ENCODE measurements around the gene APOL2. TPM values are rescaled to one million over a fixed set of nuclear protein-coding genes. Genes with fewer than 3 reads are reported as not detected.
A peak's percentile ranks its signal among the peaks of the same experiment; 100 is the strongest.
"Not testable (repeated sequence)": the region's sequence is repeated elsewhere in the genome, so short reads cannot be mapped to it uniquely, and the experiment has no call there.

APOL2 gene
- total RNA-seq, 2 donors from 2014 or later: 64.5 to 69.5 TPM

DNA sequence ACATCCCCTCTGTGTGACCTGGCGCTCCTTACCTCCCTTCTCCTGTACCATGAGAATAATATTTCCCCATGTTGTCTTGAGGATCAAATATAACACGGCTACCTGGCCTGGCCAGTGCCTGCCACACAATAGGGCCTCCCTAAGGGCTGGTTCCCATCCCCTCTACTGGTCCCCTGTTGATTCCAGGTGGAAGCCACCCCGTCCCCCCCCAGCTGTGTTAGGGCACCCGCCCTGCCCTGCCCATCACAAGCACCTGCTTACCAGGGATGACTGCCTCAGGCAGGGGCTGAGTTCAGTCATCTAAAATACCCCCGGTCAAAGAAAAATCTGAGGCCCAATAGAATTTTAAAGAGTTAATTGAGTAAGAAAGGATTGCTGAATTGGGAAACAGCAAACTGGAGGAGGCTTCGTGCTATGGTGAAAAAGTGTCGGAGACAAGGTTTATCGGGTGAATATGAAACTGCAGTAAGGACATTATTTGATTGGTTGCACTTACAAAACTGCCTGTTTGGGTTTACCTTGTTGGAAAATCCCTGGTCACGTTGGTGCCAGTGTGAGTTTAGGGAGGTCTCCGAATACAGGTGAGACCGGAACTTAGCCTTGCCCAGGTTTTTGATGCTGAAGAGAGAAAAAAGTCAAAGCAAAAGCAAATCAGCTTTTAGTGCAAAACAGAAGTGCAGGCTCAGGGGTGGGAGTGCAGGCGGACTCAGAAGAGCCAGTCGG, 18.8 kb upstream of the APOL2 start:
- H3K9me3 Mint-ChIP-seq: no peaks in the 10 kb centered on the region
- peak overlapping the region; percentile 78 for H3K27ac Mint-ChIP-seq
- ATAC-seq (replicated peaks in 1 of 2) (peak in 1 of 2 donors; percentile 5), DNase-seq (no peak)
- H3K4me1 Mint-ChIP-seq (ENCODE audit: low read depth): peaks cover 59% of the 10 kb centered on the region
- peaks cover 8 to 14% of the 10 kb centered on the region in 2 donors for H3K36me3 Mint-ChIP-seq (ENCODE audit: insufficient read depth in 2 of 2)
- no peaks in the 10 kb centered on the region for H3K27me3 Mint-ChIP-seq (ENCODE audit: low read depth)
- peak overlapping the region; percentile 72 to 79 for H3K4me3 Mint-ChIP-seq

DNA sequence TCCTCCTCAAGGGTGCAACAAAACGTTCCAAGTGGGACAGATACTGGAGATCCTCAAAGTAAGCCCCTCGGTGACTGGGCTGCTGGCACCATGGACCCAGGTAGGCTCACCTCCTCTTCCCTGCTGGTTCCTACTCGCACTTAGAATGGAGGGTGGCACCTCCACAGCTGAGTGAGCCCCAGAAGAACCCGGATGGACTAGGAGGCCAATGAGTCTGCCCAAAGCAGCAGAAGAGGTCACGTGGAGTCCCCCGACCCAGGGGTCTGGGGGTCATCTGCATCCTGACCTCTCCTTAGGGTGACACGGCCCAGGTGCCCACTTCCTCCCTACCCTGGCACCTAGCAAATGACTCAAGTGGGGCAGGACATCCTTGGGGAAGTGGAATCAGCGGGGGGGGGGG, 18.0 kb upstream of the APOL2 start:
- ATAC-seq (replicated peaks in 1 of 2) (no peak), DNase-seq (no peak)
- H3K9me3 Mint-ChIP-seq: no peaks in the 10 kb centered on the region
- H3K36me3 Mint-ChIP-seq (ENCODE audit: insufficient read depth in 2 of 2): peaks cover 10 to 14% of the 10 kb centered on the region in 2 donors
- H3K27ac Mint-ChIP-seq: no peak overlapping the region
- no peak overlapping the region for H3K4me3 Mint-ChIP-seq
- H3K4me1 Mint-ChIP-seq (ENCODE audit: low read depth): peaks cover 67% of the 10 kb centered on the region
- H3K27me3 Mint-ChIP-seq (ENCODE audit: low read depth): no peaks in the 10 kb centered on the region

DNA sequence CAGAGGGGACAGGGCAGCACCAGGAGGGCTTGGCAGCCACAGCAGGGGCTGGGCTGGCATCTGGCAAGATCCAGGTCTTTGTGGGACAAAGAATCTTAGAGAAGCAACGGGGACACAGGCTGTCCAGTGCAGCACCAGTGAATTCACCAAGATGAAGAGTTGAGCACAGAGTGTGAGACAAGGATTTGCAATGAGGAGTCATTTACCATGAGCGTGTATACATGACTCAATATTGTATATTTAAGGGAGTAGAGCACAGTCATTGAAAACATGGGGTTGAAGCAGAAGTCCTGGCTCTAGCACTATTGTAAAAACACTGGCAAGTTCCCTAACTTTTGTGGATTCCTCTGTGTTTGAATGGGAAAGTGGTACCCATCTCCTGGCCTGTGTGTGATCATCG, 17.2 kb upstream of the APOL2 start:
- H3K9me3 Mint-ChIP-seq: no peaks in the 10 kb centered on the region
- DNase-seq (no peak), ATAC-seq (replicated peaks in 1 of 2) (peak; percentile 21 to 52)
- peak overlapping the region; percentile 95 for H3K27ac Mint-ChIP-seq
- H3K27me3 Mint-ChIP-seq (ENCODE audit: low read depth): no peaks in the 10 kb centered on the region
- peaks cover 76% of the 10 kb centered on the region for H3K4me1 Mint-ChIP-seq (ENCODE audit: low read depth)
- peaks cover 10 to 11% of the 10 kb centered on the region in 2 donors for H3K36me3 Mint-ChIP-seq (ENCODE audit: insufficient read depth in 2 of 2)
- peak overlapping the region; percentile 1 to 82 for H3K4me3 Mint-ChIP-seq

DNA sequence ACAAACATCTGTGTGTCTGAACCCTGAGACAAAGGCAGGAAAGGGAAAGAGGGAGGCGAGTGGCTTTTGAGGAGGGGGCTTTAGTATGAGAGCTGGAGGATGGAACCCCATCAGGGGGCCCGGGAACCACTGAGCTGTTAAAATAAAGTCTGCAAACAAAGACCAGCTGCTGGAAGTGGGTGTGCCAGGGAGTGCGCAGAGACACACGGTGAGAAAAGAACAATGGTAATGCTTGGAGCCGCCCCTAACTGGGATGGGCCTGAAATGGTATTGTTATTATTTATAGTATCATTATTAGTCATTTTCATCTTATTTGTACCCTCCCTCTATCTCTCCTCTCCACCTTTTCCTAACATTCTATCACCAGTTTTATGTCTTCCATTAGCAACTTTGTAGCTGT, 16.2 kb upstream of the APOL2 start:
- not testable (repeated sequence) for H3K27me3 Mint-ChIP-seq (ENCODE audit: low read depth); DNase-seq; H3K36me3 Mint-ChIP-seq (ENCODE audit: insufficient read depth in 2 of 2); H3K9me3 Mint-ChIP-seq; ATAC-seq (replicated peaks in 1 of 2)
- H3K4me1 Mint-ChIP-seq (ENCODE audit: low read depth): peaks cover 84% of the 10 kb centered on the region
- peak overlapping the region; percentile 95 for H3K27ac Mint-ChIP-seq
- peak overlapping the region; percentile 93 to 96 for H3K4me3 Mint-ChIP-seq

DNA sequence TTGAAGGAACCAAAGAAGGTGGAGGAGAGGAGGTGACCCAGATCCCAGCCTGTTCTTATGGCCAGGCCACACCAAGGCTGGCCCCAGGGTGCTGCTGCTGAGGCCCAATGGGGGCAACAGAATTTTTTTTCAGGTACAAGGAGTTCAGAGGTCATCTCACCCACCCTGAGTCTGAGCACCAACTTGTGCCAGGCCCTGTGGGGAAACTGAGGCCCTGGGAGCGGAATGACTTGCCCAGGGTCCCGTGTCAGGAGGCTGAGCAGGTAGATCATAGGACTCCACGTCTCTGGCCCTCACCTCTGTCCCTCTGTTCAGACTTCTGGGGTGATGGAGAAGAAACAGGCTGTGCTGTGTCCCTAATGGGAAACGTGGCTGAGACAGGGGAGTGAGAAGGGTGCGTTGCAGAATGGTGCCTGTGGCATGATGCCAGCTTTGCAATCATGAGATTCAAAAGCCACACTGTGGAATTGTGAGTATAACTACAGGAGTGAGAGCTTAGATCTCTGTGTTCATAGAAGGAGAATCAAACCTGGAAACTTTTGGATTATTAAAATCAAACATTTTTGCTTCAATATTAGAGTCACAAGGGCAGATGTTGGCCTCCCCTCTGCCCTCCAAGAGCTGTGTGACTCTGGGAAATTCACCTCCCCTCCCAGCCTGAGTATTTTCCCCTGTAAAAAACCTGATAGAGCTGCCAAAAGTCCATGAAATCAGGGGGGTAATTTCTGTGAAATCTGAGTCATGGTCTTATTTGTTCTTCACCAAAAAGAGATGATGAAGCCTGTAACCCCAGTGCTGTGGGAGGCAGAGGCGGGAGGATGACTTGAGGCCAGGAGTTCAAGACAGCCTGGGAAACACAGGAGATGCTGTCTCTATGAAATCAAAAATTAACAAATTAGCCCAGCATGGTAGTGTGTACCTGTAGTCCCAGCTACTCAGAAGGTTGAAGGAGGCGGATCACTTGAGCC, 14.5 kb upstream of the APOL2 start:
- H3K27ac Mint-ChIP-seq: peak overlapping the region; percentile 98
- peaks cover 0 to 1% of the 10 kb centered on the region in 2 donors for H3K9me3 Mint-ChIP-seq
- DNase-seq (peak; percentile 37 to 51), ATAC-seq (replicated peaks in 1 of 2) (peak; percentile 10 to 36)
- H3K4me3 Mint-ChIP-seq: peak overlapping the region; percentile 93 to 96
- H3K4me1 Mint-ChIP-seq (ENCODE audit: low read depth): peaks cover 80% of the 10 kb centered on the region
- H3K36me3 Mint-ChIP-seq (ENCODE audit: insufficient read depth in 2 of 2): peaks cover 10 to 14% of the 10 kb centered on the region in 2 donors
- no peaks in the 10 kb centered on the region for H3K27me3 Mint-ChIP-seq (ENCODE audit: low read depth)

DNA sequence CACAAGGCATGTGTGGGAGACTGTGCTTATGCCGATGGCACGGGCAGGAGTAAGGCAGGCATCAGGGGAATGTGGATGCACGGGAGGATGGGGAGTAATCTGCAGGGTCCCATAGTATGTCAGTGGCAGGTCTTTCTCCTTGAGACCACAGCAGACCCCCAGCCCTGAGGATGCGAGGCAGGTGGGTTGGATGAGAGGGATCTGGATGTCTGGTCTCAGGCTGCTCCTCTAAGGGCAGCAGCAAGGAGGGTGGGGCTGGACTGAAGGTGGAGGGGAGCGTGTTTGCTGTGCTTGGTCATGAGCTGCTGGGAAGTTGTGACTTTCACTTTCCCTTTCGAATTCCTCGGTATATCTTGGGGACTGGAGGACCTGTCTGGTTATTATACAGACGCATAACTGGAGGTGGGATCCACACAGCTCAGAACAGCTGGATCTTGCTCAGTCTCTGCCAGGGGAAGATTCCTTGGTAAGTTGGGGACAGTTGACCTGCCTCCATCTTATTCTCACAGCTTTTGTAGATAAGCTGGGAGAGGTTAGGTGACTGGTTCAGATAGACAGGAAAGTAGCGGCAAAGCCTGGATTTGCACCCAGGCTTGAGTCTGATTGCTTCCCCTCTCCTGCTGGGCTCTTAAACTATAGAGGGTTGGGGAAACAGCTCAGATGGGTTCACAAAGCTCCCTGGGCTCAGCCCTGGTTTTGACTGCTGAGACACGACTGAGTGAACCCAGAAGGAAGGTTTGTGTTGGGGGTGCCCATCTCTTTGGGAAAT, 13.6 kb upstream of the APOL2 start, which contains the start of gene APOL1:
TSS of gene APOL1 (plus strand) at position 380 of the 769 bp plus-strand sequence. CDS start 1,823 bp downstream, outside the sequence.
- DNase-seq (peak; percentile 60 to 62), ATAC-seq (replicated peaks in 1 of 2) (peak; percentile 82 to 84)
- peaks cover 10 to 14% of the 10 kb centered on the region in 2 donors for H3K36me3 Mint-ChIP-seq (ENCODE audit: insufficient read depth in 2 of 2)
- H3K27me3 Mint-ChIP-seq (ENCODE audit: low read depth): no peaks in the 10 kb centered on the region
- H3K27ac Mint-ChIP-seq: peak within 1 kb of the TSS; percentile 98
- H3K9me3 Mint-ChIP-seq: peaks cover 0 to 6% of the 10 kb centered on the region in 2 donors
- H3K4me3 Mint-ChIP-seq: peak within 1 kb of the TSS; percentile 93 to 96
- peaks cover 72% of the 10 kb centered on the region for H3K4me1 Mint-ChIP-seq (ENCODE audit: low read depth)

DNA sequence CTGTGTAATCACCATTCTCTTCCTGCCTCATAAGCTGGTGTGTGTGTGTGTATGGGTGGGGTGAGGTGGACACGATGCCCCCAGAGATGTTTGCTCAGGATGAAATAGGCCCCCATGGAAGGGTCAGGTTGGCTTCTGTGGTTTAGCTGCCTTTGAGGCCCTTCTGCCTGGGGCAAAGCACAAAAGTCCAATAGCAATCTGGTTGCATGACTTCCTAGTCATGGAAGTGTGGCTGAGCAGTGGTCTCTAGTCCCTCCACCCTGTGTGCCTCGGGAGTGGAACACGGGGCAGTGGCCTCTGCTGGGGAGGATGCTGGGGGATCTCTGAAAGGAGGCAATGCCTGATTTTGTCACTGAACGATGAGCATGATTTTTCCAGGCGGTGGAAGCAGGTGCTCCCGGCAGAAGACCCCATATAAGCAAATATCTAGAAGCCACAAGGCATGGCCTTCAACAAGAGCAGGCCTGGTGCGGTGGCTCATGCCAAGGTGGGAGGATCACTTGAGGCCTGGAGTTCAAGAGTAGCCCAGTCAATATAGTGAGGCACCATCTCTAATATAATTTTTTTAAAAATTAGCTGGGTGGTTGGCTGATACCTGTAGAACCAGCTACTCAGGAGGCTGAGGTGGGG, 12.8 kb upstream of the APOL2 start:
- Mint-ChIP-seq H3K27ac (peak overlapping the region; percentile 98), H3K4me1 (ENCODE audit: low read depth) (peaks cover 66% of the 10 kb centered on the region), H3K4me3 (peak overlapping the region; percentile 93 to 96), H3K36me3 (ENCODE audit: insufficient read depth in 2 of 2) (peaks cover 10 to 14% of the 10 kb centered on the region in 2 donors)
- not testable (repeated sequence) for ATAC-seq (replicated peaks in 1 of 2); DNase-seq; H3K9me3 Mint-ChIP-seq; H3K27me3 Mint-ChIP-seq (ENCODE audit: low read depth)

DNA sequence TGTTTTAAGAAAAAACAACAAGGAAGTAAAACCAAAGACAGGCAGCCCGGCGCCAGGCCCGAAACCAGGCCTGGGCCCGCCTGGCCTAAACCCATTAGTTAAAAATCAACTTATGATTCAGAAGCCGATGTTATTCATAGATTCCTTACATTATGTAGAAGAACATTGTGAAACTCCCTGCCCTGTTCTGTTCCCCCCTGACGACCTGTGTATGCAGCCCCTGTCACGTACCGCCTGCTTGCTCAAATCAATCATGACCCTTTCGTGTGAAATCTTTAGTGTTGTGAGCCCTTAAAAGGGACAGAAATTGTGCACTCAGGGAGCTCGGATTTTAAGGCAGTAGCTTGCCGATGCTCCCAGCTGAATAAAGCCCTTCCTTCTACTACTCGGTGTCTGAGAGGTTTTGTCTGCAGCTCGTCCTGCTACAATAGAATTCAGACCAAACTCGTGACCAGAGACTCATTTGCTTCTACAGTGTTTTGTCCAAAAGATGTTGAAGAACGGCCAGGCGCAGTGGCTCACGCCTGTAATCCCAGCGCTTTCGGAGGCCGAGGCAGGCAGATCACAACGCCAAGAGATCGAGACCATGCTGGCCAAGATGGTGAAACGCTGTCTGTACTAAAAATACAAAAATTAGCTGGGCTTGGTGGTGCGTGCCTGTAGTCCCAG, 11.1 kb upstream of the APOL2 start:
- Mint-ChIP-seq H3K4me3 (peak overlapping the region in 1 of 2 donors; percentile 42), H3K36me3 (ENCODE audit: insufficient read depth in 2 of 2) (peaks cover 10 to 14% of the 10 kb centered on the region in 2 donors), H3K4me1 (ENCODE audit: low read depth) (peaks cover 50% of the 10 kb centered on the region)
- H3K9me3 Mint-ChIP-seq; ATAC-seq (replicated peaks in 1 of 2); DNase-seq; H3K27me3 Mint-ChIP-seq (ENCODE audit: low read depth); H3K27ac Mint-ChIP-seq: not testable (repeated sequence)

DNA sequence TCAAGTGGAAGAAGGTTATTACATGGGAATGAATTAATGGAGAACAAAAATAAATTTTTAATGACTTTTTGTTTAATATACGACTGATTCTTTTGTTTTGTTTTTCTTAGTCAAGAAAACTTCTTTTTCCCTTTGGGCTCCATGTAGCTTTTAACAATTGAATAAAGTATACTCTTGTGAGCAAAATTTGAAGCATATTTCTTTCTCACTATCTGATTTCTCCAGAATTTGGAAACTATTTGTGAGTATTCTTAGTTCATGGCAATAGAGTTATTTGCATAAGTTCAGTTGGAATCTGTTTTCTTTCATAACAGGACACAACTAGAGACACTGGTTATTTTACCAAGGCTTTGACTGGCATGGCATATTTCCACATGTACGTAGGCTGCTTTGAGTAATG, 9.8 kb upstream of the APOL2 start:
- H3K9me3 Mint-ChIP-seq: peaks cover 0 to 7% of the 10 kb centered on the region in 2 donors
- H3K27me3 Mint-ChIP-seq (ENCODE audit: low read depth): no peaks in the 10 kb centered on the region
- H3K4me1 Mint-ChIP-seq (ENCODE audit: low read depth): peaks cover 38% of the 10 kb centered on the region
- no peak overlapping the region for H3K27ac Mint-ChIP-seq
- ATAC-seq (replicated peaks in 1 of 2): no peak
- H3K36me3 Mint-ChIP-seq (ENCODE audit: insufficient read depth in 2 of 2): peaks cover 9 to 14% of the 10 kb centered on the region in 2 donors
- no peak overlapping the region for H3K4me3 Mint-ChIP-seq
- no peak for DNase-seq

DNA sequence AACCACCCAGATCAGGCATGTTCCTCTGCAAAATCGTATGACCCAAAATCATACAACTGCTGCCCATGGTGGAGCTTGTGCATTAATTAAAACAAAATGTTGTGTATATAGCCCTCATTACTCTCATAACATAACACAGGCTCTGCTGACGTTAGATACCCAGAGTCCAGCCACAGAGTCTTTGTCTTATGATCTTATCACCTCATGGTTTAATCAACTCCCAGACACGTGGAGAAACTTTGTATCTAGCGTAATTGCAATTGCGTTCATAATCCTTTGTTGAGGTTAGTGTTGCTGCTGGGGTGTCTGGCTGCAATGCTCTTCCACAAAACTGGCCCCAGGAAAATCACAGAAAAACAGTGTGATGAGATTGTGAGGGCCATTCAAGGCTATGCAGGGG, 8.6 kb upstream of the APOL2 start:
- Mint-ChIP-seq H3K27ac (no peak overlapping the region), H3K4me3 (no peak overlapping the region), H3K9me3 (peaks cover 0 to 7% of the 10 kb centered on the region in 2 donors), H3K36me3 (ENCODE audit: insufficient read depth in 2 of 2) (peaks cover 5 to 11% of the 10 kb centered on the region in 2 donors), H3K27me3 (ENCODE audit: low read depth) (no peaks in the 10 kb centered on the region), H3K4me1 (ENCODE audit: low read depth) (peaks cover 26% of the 10 kb centered on the region)
- DNase-seq (no peak), ATAC-seq (replicated peaks in 1 of 2) (no peak)

DNA sequence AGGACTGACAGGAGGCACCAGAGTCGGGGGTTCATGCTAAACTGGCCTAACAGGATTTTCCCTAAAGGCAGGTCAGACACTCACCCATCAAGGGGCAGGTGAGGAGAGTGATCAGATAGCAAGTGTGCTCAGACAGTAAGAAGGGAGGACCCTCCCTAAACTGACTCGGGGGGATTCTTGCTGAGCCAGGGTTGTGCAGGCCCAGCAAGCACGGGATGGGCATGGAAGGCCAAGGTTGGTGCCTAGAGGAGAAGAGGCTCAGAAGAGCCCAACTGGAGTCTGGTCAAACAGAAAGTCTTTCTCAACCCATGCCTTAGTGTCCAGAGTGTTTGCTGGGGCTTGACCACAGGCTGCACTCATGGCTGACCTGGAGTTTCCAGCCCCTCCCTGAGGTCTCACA, 7.4 kb upstream of the APOL2 start:
- no peaks in the 10 kb centered on the region for H3K27me3 Mint-ChIP-seq (ENCODE audit: low read depth)
- no peak overlapping the region for H3K4me3 Mint-ChIP-seq
- peaks cover 13% of the 10 kb centered on the region for H3K4me1 Mint-ChIP-seq (ENCODE audit: low read depth)

More for the DNA sequence above, 7.4 kb upstream of the APOL2 start:
- DNase-seq (no peak), ATAC-seq (replicated peaks in 1 of 2) (no peak)
- Mint-ChIP-seq H3K27ac (no peak overlapping the region), H3K36me3 (ENCODE audit: insufficient read depth in 2 of 2) (peaks cover 5 to 18% of the 10 kb centered on the region in 2 donors), H3K9me3 (peaks cover 4 to 9% of the 10 kb centered on the region in 2 donors)

All from activated T-cell treated with anti-CD3 and anti-CD28 coated beads, Interleukin-2, amount 50 U/mL, for 72 hours (primary cell).